CD4-positive, alpha-beta T cell treated with Interferon gamma for 1 hour (primary cell): ENCODE results near the gene BCL2L15.

ENCODE experiments used
- DNase-seq: peaks from one replicate; pipeline ENCODE4 v3.0.0-alpha.2; 2020

Gene BCL2L15

GRCh38 chr1:113904674-113905434, 17.5 kb upstream of the BCL2L15 start, which contains the start of the genes AP4B1 and DCLRE1B:
Gene AP4B1 (minus strand): TSS chr1:113904799. CDS start chr1:113904717, 82 bp downstream.
Gene DCLRE1B (plus strand): TSS chr1:113905326. CDS start chr1:113905587, 261 bp downstream.
- peak; percentile 99 for DNase-seq

DNA sequence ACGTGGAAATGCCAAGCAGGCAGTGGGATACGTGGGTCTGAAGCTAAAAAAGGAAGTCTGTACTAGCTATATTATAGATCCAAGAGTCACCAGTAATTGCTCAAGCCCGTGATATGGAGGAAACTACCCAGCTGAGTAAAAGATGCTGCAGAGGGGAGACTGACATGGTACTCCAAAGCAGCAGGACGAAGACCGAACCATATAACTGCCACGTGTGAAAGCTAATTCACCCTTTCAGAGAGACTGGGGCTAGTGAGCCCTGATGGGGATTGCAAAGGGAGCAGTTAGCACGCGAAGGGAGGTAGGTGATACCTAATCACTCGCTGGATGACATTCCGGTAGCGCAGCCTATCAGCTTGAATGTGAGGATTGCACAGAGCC, 16.9 kb upstream of the BCL2L15 start:
- DNase-seq, result no peak

GRCh38 chr1:113903501-113904292, 16.3 kb upstream of the BCL2L15 start:
- DNase-seq, result no peak

- no peak for DNase-seq
Observed at GRCh38 chr1:113901191-113901590, 13.8 kb upstream of the BCL2L15 start.

- no peak for DNase-seq
Observed at GRCh38 chr1:113899111-113899510, 11.7 kb upstream of the BCL2L15 start.

DNA sequence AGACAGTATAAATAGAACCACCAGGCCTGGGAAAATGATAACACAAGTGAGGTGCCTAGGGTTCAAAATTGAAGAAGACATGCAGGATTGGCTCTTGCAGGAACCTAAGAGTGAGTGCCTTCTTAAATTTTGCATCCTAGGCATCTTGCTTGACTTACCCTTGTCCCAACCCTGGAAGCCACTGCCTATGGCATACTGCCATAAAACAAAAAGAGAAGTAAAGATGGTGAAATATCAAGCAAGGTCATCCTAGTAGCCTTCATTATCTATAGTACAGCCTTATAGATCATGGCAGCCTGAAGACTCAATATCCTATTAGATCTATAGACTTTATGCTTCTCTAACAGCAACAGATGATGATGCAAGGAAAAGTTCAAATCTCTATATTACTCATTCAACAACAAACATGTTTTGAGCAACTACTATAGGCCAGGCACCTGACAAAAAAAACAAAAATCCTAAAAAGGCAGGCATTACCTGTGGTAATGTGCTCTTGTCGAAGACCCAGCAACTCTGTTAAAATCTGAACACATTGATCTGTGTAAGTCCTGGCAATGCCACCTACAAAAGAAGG, 10.9 kb upstream of the BCL2L15 start:
- DNase-seq, result no peak

- DNase-seq, result no peak
Observed at GRCh38 chr1:113895961-113896360, 8.6 kb upstream of the BCL2L15 start.

DNA sequence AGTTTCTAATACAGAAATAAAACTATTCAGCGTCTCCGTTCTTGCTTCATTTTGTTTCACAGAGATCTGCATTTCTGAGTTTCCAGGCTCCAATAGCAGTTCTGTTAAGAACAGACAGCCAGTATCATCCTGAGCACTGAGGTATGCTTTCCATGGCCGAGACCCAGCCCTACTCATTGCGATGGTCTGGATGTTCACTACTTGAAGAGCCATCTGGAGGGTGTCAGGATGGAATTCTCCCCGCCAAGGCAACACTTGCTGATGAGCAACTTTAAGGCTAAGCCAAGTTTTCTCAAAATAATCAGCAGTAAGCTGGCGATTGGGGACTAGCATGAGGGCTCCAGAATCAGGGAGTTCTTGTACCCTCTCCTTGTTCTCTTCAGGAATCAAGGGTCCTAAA, 7.7 kb upstream of the BCL2L15 start:
- DNase-seq, result no peak

GRCh38 chr1:113893267-113893666, 5.9 kb upstream of the BCL2L15 start:
- no peak for DNase-seq

DNA sequence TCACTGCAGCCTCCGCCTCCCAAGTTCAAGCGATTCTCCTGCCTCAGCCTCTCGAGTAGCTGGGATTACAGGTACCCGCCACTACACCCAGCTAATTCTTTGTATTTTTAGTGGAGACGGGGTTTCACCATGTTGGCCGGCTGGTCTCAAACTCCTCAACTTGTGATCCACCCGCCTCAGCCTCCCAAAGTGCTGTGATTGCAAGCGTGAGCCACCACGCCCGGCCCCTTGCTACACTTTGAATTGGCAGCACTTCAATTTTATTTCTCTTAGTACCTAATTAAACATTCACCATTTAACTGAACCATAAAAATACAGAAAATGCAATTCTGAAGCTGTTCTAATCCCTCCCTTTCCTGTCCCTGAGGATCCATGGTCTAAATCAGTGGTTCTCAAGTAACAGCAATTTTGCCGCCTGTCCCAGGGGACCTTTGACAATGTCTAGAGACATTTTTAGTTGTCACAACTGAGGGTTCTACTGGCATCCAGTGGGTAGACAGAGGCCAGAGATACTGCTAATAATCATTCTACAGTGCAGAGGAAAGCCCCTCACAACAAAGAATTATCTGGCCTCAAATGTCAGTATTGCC, 4.3 kb upstream of the BCL2L15 start:
- DNase-seq, result no peak

- DNase-seq, result no peak
Observed at GRCh38 chr1:113890816-113891215, 3.4 kb upstream of the BCL2L15 start.

DNA sequence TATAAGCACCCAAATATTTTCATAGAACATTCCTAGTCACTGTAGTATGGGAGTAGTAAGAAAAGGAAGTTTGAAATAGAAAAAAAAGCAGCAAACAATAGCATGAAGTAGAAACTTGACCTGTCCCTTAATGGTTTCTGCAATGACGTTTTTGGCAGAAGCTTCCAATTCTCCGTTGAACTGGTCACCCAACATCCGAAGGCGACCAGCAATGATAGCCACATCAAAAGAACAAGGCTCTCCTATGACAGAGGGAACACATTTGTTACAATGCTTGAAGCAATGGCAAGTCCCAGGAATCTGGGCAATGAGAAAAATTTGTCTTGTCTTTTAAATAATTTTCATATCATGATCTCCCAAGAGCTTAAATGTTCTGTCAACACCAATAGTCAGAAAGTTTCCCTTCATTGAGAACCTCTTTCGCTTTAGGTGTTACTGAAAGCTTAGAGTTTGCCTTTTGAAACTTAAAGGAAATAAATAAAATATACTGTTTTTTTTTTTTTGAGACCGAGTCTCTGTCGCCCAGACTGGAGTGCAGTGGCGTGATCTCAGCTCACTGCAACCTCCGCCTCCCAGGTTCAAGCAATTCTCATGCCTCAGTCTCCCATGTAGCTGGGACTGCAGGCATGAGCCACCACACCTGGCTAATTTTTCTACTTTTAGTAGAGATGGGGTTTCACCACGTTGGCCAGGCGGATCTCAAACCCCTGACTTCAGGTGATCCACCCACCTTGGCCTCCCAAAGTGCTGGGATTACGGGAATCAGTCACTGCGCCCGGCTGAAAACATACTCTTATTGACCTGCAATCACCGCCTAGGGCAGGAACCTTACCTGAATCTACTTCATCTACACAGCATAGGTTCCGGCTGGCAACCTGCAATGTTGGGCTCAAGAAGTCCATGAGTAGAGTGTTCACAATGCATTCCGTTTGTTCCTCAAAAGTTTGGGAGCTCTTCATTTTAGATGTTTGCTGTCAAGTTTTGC, 672 bp downstream of the BCL2L15 start:
- DNase-seq, result no peak

DNA sequence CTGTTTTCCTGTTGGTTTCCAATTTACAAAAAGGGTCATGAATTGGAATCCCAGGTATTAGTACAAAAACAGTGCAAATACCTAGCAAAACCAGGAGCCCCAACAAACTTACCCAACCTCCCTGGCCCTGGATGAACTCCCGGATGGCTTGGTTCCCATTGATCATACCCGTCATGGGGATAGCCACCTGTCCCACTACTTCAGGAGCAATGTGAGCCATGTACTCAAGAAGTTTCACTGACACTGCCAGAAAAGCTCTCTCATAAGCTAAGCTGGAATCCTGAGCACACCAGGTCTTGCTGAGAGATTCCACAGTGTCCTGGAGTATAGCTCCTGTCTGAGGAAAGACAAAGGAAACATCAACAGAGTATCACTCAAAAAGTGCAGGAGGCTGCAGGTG, 5.7 kb downstream of the BCL2L15 start:
- DNase-seq, result no peak

DNA sequence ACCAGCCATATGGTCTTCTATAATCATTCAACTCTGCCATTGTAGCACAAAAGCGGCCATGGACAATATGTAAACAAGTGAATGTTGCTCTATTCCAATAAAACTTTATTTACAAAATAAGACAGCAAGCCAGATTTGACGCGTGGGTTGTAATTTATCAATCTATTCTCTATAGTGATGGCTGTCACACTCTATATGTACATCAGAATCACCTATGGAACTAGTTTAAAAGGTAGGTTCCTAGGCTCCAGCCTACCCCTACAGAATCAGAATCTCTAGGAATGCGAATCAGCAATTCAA, 7.7 kb downstream of the BCL2L15 start:
- DNase-seq, result no peak

DNA sequence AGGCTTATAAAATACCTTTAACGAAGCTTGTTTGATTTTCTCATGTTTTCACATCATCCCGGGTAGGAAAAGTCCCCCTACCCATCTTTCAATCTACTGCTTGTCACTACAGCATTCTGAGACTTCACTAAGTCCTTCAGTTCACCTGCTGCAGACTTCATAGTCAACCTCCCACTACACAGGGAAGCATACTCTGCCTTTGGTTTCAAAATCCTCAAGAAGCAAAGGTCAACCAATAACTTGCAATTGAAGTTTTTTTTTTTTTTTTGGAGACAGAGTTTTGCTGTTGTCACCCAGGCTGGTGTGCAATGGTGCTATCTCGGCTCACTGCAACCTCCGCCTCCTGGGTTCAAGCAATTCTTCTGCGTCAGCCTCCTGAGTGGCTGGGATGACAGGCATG, 11.2 kb downstream of the BCL2L15 start:
- no peak for DNase-seq

GRCh38 chr1:113875714-113876113, 11.7 kb downstream of the BCL2L15 start:
- no peak for DNase-seq

GRCh38 chr1:113874012-113874879, 13.1 kb downstream of the BCL2L15 start:
- DNase-seq, result no peak

DNA sequence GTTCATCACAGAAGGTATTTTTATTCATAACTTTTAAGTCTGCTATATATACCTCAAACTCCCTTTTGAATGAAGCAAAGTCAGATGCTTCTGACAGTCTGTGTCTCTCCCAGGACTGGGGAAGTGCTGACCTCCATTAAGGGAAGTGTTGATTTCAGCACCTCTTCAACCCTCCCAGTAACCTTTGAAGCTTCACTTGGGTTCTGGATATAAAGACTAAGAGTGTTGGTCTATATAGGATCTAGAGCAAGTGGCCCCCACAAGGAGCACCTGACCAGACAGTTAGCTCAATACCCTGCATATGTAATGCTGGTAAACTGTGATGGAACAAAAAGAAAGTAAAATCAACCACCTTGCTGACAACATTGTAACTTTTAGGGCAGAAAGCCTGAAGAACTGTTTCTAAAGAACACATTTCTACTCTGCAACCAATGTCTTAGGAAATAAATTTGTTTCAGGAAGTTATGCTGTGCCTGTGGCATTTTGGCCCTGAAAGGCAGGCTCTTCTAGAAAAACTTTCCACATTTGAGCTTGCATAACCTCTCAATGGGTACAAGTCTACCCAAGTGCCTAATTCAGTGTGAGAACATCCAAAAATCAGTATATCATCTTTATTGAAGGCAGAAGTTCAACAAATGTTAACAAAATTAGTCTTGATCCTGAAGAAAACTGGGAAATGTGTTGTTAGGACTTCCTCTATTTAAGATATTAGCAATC, 15.0 kb downstream of the BCL2L15 start:
- DNase-seq, result no peak

GRCh38 chr1:113871597-113872113, 15.7 kb downstream of the BCL2L15 start, which contains the start of gene PTPN22:
Gene PTPN22 (minus strand): TSS chr1:113871712.
- peak; percentile 86 for DNase-seq

DNA sequence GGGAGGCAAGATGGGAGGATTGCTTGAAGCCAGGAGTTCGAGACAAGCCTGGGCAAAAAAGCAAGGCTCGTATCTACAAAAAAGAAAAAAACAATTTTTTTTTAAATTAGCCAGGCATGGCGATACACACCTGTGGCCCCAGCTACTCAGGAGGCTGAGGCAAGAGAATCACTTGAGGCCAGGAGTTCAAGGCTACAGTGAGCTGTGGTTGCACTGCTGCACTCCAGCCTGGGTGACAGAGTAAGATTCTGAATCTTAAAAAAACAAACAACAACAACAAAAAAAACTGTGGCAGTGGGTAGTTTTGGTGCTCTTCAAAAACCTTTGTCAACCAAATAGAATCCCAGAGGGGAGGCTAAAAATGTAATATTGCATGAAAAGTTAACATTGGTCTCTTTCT, 16.6 kb downstream of the BCL2L15 start:
- DNase-seq, result peak; percentile 11
